NCI-H146 treated with DMSO at 0.1 percent for 48 hours (cell line): Measurements from ENCODE around the gene GPRC6A.
"Not testable (repeated sequence)": the region's sequence is repeated elsewhere in the genome, so short reads cannot be mapped to it uniquely, and the experiment has no call there.

Experiments used
- DNase-seq: peaks from one replicate; lab custom pipeline; 2025; ENCODE audit not compliant: unreplicated experiment; lab: John Stamatoyannopoulos, UW

The GPRC6A gene

GRCh38 chr6:116828983-116829382 is at the start of gene GPRC6A:
GPRC6A (minus strand) TSS chr6:116829083; CDS start chr6:116829013, 70 bp downstream.
- no peak for DNase-seq

DNA sequence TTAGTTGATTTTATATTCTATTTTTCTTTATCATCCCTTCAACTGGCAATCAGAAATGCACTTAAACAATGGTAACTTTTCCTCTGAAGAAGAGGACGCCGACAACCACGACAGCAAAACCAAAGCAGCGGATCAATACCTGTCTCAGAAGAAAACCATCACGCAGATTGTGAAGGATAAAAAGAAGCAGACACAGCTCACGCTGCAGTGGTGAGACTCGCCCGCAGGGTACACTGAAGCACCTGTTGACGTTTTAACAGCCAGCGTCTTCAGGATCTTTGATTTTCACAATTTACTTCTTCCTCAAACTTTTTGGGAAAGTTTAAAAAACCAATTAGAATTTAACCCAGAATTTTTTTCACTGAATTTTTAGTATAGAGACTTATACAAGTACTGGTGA is 48.9 kb upstream of the GPRC6A start:
- no peak for DNase-seq

DNA sequence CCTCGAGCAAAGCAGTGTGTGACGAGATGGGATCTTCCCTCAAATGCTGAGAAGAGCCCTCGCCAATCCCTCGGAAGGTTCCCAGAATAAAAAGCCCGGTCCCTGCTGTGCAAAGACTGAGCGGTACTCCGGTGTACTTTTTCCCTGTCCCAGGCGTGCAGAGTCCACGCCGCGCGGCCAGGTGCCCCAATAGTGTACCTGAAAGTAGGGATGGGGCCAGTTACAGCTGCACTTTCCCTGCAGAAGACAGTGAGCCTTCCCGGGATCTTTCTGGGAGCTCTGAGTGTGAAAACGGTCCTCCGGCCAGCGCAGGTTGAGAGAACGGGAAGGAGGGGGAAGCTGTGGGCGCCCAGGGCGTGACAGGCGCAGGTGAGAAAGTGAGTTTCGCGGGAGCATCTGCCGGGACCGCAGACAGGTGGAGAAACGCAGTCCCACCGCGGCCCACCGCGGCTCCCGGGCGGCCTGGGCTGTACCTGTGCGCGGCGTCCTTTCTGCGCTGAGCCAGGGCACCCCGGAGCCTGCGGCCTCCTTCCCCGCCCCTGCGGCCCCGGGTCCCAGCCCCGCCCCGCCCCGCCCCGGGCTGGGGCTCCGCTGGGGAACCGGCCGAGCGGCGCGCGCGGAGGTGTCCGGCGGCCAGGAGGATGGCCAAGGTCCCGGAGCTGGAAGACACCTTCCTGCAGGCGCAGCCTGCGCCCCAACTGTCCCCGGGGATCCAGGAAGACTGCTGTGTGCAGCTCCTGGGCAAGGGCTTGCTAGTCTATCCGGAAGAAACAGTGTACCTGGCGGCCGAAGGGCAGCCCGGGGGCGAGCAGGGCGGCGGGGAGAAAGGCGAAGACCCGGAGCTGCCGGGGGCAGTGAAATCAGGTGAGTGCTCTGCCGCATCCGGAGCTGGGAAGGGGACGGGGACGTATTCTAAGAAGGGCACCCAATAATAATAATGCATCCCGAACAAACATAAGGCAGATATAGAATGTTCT is 48.0 kb upstream of the GPRC6A start, which contains the start of gene RFX6:
TSS of gene RFX6 (plus strand) at position 608 of the 977 bp plus-strand sequence. CDS start at position 642, 34 bp downstream.
- peak; percentile 26 for DNase-seq

DNA sequence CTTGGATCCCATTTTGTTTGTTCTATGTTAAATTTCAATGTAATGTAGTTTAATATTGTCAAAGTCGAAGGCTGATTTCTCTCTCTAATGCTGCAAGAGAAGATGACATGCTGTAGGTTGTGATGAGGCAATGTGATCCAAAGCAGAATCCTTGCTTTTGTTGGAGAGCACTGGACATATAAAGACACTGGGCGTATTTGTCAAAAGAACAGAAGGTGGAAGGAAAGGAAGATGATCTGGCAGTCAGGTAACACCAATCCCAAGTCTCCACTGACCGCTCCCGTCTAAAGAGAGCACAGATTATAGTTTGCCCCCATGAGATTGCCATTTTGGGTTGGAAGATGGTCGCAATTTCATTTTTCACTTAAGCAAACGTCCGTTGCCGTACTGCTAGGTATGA is 47.2 kb upstream of the GPRC6A start:
- no peak for DNase-seq

GRCh38 chr6:116872771-116873170 is 43.9 kb upstream of the GPRC6A start:
- DNase-seq, result no peak

- DNase-seq, result no peak
These were observed 37.5 kb upstream of the GPRC6A start for GRCh38 chr6:116866281-116866871.

DNA sequence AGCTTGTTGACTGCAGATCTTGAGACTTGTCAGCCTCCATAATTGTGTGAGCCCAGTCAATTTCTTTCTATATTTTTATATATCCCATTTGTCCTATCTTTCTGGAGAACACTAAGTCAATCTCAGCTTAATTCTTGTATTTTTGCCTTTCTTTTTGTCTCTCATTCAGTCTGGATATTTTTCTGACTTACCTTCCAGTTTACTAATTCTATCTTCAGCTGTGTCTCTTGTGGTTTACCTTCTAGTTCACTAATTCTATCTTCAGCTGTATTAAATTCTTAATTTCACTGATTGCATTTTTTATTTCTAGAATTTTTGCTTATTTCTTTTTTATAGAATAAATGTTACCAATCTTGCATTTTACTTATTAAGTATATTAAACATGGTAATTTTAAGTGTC is 30.4 kb upstream of the GPRC6A start:
- DNase-seq, result no peak

GRCh38 chr6:116858060-116858459 is 29.2 kb upstream of the GPRC6A start:
- DNase-seq, result no peak

DNA sequence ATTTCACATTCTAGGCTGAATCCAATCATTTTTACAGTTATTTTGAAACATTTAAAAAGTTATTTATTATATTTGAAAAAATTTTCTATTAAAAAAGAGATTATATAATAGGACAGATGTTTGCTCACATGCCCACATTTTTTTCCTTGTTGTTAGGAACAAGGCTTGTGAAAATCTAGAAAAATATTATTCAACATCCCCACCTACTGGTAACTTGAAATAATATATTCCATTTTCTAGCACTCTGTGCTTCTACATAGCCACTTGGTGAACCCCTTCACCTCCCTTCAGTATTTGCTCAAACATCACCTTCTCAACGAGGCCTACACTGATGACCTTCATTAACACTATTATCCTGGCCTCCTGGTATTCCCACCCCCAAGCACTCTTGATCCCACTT is 18.3 kb upstream of the GPRC6A start:
- peak; percentile 13 for DNase-seq

GRCh38 chr6:116842459-116842858 is 13.6 kb upstream of the GPRC6A start:
- no peak for DNase-seq

- DNase-seq, result no peak
These were observed 11.2 kb upstream of the GPRC6A start for GRCh38 chr6:116840091-116840490.

DNA sequence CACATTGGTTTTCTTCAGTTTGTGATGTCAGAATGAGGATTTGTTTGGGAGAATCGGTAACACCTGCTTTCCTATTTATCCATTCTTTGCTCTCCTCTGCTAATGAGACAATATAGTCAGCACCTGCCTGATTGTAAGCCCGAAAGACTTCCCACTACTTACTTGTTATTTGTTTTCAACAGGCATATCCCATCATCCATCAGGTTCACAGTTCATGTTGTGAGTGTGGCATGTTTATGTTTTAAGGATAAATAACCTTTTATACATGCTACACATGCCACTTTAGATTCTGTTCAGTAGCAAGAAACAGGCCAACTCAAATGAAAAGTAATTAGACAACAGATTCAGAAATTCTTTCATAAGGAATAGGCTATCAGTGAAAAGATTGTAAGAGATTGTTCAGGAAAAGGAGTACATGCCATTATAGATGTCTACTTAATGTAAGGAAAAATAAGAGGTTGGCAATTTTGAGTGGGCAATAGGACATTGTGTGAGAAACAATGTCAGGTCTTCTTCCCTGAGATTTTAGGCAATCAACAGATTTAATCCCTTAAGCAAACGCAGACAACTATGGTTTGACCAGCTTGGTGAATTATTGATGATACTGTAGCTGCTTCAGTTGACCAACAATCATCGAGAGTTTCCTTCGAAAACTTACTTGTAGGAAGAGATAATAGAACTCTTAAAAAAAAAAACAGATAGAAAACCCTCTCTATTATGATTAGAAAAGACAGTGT is 7.9 kb upstream of the GPRC6A start:
- no peak for DNase-seq

- not testable (repeated sequence) for DNase-seq
These were observed 5.6 kb upstream of the GPRC6A start for GRCh38 chr6:116834526-116834925.

DNA sequence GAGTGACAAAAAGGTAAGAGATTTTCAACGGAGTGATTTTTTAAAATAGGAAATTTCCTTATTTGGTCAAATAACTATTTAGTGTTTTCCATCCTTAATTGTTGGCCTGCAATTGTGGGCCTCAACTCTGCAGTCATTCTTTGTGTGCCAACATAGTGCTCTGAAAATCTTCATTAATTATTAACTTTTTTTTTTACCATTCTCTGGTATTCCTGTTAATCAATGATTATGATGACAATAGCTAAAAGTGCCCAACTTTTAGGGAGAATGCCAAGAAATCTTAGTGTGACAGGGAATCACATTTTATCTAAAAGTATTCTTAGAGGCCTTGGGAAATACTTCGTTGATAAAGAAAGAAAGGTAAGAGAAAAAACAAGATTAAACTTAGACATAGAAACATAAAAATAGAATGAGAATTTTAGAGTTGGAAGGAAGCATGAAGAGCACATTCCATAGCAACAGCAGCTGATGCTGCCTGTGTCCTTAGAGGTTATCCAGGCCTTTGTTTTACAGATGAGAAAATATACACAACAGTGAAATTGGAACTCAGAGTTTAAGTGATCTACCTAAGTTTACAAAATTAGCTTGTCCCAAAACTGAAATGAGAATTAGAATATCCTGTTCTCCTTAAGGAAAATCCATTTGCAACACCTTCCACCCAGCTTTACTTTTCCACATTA is 1.2 kb downstream of the GPRC6A start:
- DNase-seq, result no peak

GRCh38 chr6:116816336-116816735 is 12.5 kb downstream of the GPRC6A start:
- not testable (repeated sequence) for DNase-seq

DNA sequence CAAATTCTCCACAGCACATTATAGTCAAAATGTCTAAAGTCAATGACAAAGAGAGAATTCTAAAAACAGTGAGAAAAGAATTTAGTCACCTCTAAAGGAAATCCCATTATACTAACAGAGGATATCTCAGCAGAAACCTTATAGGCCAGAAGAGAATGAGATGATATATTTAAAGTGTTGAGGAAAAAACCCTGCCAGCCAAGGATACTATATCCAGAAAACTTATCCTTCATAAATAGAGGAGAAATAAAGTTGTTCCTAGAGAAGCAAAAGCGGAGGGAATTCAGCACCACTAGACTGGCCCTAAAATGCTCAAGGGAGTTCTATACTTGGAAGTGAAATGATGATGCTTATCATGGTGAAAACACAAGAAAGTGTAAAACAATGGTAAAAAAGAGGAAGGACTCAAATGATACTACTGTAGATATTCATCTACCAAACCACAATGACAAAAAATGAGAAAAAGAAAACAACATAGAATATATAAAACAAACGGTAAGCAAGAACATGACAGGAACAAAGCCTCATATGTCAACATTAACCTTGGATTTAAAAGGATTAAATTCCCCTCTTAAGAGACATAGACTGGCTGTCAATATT is 16.7 kb downstream of the GPRC6A start:
- DNase-seq, result no peak

- no peak for DNase-seq
These were observed 26.9 kb downstream of the GPRC6A start for GRCh38 chr6:116801971-116802370.

- no peak for DNase-seq
These were observed 28.9 kb downstream of the GPRC6A start for GRCh38 chr6:116799945-116800344.

DNA sequence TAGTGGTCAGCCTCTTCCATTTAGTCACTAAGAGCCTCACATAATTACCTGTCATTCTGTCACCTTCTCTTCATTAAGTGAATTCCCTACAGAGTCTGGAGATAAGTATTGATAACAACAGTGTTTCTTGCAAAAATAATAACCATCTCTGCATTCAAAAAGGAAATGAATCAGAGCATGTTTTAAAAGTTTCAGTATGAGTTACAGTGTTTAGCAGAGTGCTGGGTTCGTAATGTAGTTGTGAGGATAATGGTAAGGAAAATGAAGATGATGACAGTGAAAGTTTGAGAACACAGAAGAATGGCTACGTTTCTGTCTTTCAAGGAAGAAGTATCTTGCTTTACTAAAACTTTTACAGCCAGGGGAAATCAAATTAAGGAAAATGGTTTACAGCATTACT is 31.3 kb downstream of the GPRC6A start:
- no peak for DNase-seq

GRCh38 chr6:116793224-116793623 is 35.7 kb downstream of the GPRC6A start:
- no peak for DNase-seq

- DNase-seq, result no peak
These were observed 45.0 kb downstream of the GPRC6A start for GRCh38 chr6:116783852-116784251.
